GM10248 (cell line): Measurements from ENCODE around the gene TAF3.

Experiments used
- CTCF ChIA-PET: fragments of 300-600 bp; sonication (Branson Sonifier 250); formaldehyde crosslinking; extraction: SDS; loops from one replicate; lab custom pipeline; 2021; ENCODE audit warnings: antibody characterized with exemption; lab: Yijun Ruan, JAX
- POLR2A ChIA-PET: fragments of 350-650 bp; sonication (Branson Sonifier 250); formaldehyde crosslinking; extraction: SDS; loops from one replicate; lab custom pipeline; 2020; ENCODE audit warnings: antibody characterized with exemption; lab: Yijun Ruan, JAX
- DNase-seq: peaks from one replicate; pipeline ENCODE4 v3.0.0; 2012; ENCODE audit errors: extremely low spot score
- CTCF ChIP-seq: IDR thresholded peaks from 2 replicates; pipeline ENCODE4 v1.5.1; 2012; ENCODE audit warnings: mild to moderate bottlenecking, low read depth; ENCODE audit errors: extremely low read depth, missing control alignments, control extremely low read depth

Gene TAF3

DNA sequence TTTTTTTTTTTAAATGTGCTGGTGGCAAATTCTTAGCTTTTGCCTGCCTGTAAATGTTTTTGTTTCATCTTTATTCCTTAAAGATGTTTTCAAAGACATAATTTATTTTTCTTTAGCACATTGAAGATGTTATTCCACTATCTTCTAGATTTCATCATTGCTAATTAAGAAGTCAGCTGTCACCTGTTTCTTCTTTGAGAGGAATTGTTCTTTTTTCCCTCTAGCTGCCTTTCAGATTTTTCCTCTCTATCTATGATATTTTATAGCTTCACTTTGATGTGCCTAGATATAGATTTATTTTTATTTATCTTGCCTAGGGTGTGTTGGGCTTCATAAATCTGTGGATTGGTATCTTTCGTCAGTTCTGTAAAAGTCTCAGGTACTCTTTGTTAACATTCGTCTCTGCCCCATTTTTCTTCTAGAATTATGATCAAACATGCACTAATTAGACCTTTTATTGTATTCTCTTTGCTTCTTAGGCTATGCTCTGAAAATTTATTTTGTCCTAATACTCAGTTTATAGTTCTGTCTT, 186.2 kb downstream of the TAF3 start:
- CTCF ChIA-PET = no interaction called here
- POLR2A ChIA-PET = no interaction called here
- no peak for TF ChIP-seq CTCF
- no peak for DNase-seq

DNA sequence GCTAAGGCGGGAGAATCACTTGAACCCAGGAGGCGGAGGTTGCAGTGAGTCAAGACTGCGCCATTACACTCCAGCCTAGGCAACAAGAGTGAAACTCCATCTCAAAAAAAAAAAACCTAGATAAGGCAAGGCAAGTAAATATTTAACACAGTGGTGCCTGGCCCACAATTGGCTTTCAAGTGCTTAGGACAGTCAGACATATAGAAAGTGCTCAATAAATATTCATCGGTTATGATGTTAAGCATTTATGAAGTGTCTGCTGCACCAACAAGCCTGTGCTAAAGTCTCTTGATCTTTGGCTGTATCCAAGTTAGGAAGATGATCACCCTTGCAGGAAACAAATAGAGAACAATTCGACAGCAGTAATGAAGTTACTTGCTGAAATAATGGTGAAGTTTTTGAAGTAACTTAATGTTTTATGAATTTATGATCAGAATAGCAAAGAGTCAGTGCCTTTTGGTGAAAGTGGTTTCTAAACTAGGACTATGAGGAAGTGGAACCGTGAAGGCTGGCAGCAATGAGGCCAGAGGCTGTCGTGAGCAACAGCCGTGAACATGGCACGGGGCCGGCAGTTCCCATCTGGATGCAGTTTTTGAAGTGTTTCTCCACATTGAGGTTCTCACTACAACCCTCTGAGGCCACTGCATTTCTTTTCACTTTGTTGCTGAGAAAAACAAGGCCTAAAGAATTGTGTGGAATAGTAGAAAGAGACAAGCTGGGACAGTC, 188.1 kb downstream of the TAF3 start:
- no peak for DNase-seq
- TF ChIP-seq CTCF = no peak
- POLR2A ChIA-PET = no interaction called here
- CTCF ChIA-PET = interaction anchor here (1.3 kb wide), 1 partner anchor 1202 kb away, joined by 3 read pairs; no protein-coding TSS in a partner anchor

DNA sequence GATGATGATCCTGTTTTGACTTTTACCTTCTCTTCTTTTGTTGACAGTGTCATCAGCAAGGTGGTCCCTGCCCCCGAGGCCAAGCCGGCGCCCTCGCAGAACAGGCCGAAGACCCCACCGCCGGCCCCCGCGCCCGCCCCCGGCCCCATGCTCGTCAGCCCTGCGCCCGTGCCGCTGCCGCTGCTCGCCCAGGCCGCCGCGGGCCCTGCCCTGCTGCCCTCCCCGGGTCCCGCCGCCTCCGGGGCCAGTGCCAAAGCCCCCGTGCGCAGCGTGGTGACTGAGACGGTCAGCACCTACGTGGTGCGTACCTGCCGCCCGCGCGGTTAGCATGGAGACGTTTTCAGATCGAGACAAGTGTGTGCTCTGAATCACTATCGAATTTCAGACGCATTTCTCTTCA, 190.7 kb downstream of the TAF3 start:
- ChIA-PET POLR2A (no interaction called here), CTCF (no interaction called here)
- TF ChIP-seq CTCF = no peak
- DNase-seq = no peak

- ChIA-PET CTCF (no interaction called here), POLR2A (no interaction called here)
- no peak for DNase-seq
Measured at GRCh38 chr10:8013006-8013405, 194.7 kb downstream of the TAF3 start.

DNA sequence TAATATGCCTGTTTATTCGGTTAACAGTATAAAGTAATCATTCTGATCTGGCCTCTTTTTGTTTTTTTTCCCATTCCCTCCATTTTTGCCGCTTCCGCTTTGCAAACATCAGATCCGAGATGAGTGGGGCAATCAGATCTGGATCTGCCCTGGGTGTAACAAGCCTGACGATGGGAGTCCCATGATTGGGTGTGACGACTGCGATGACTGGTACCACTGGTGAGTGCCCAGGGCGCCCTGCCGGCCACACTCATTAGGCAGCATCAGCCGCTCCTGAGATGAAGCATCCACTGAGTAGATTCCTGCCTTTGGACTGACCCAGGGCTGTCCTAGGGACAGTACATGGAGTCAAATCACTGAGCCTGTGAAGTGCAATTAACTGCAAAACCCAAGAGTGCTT, 195.3 kb downstream of the TAF3 start:
- no peak for TF ChIP-seq CTCF
- CTCF ChIA-PET = no interaction called here

More at GRCh38 chr10:8013006-8013405, 194.7 kb downstream of the TAF3 start:
- TF ChIP-seq CTCF = no peak

GRCh38 chr10:8014649-8015048, 196.3 kb downstream of the TAF3 start:
- no peak for DNase-seq
- POLR2A ChIA-PET = no interaction called here
- CTCF ChIA-PET = interaction anchor here (1.2 kb wide), 1 partner anchor 27 kb away, joined by 3 read pairs; no protein-coding TSS in a partner anchor
- no peak for TF ChIP-seq CTCF

More for the DNA sequence above, 195.3 kb downstream of the TAF3 start:
- no peak for DNase-seq
- POLR2A ChIA-PET = no interaction called here
